CD4-positive, alpha-beta T cell (primary cell): ENCODE results near the gene RAD21L1. TPM values are rescaled to one million over a fixed set of nuclear protein-coding genes. Genes with fewer than 3 reads are reported as not detected.

Experiments
- ATAC-seq: fragments of 200-7000 bp; cut with Tn5 transposase; one replicate; pipeline ENCODE4 v1.10.0; 2022; ENCODE audit warnings: mild to moderate bottlenecking; ENCODE audit not compliant: poor library complexity
- CTCF ChIA-PET: fragments of 350-600 bp; sonication (Branson Sonifier 250); formaldehyde crosslinking; loops from one replicate; lab custom pipeline; 2021; ENCODE audit warnings: antibody characterized with exemption, inconsistent platforms; lab: Charles Lee
- POLR2A ChIA-PET: fragments of 350-600 bp; sonication (Branson Sonifier 250); formaldehyde crosslinking; loops from one replicate; lab custom pipeline; 2021; ENCODE audit warnings: antibody characterized with exemption, inconsistent platforms; lab: Charles Lee
- DNase-seq, 14 experiments: peaks; one replicate each; pipeline ENCODE4 v3.0.0-alpha.2; 2013 to 2020; ENCODE audit warnings: mixed read lengths in 2 of 14
- H3K27ac ChIP-seq, 2 donors: one replicate each; pipeline versions ENCODE4 v1.5.1 to v1.7.0; 2013; ENCODE audit warnings: low read length in 2 of 2, low read depth in 1 of 2, mild to moderate bottlenecking in 1 of 2
- H3K27me3 ChIP-seq, 2 experiments: 1 replicate in 1 of 2; 2 replicates in 1 of 2; pipeline versions ENCODE4 v1.6.1 to v1.7.0; 2013; ENCODE audit warnings: low read length in 2 of 2, control low read depth in 1 of 2, mild to moderate bottlenecking in 1 of 2, moderate library complexity in 1 of 2; ENCODE audit not compliant: insufficient read depth in 2 of 2, control insufficient read depth in 1 of 2
- H3K36me3 ChIP-seq: one replicate; pipeline ENCODE4 v1.6.1; 2013; ENCODE audit warnings: low read length, control low read depth; ENCODE audit not compliant: insufficient read depth
- H3K4me1 ChIP-seq: one replicate; pipeline ENCODE4 v1.6.1; 2013; ENCODE audit warnings: low read length, control low read depth; ENCODE audit not compliant: insufficient read depth
- H3K4me3 ChIP-seq: one replicate; pipeline ENCODE4 v1.5.1; 2013; ENCODE audit warnings: mild to moderate bottlenecking, low read length, moderate library complexity
- H3K9me3 ChIP-seq, 2 experiments: 1 replicate in 1 of 2; 2 replicates in 1 of 2; pipeline versions ENCODE4 v1.6.1 to v1.7.0; 2013; ENCODE audit warnings: low read length in 2 of 2, mild to moderate bottlenecking in 2 of 2, control low read depth in 1 of 2, moderate library complexity in 1 of 2; ENCODE audit not compliant: control insufficient read depth in 1 of 2, insufficient read depth in 1 of 2
- H3K27ac Mint-ChIP-seq: one replicate; pipeline ENCODE4 v1.8.0; 2020; ENCODE audit warnings: mixed read lengths
- H3K27me3 Mint-ChIP-seq: one replicate; pipeline ENCODE4 v1.8.0; 2021; ENCODE audit warnings: mixed read lengths
- H3K36me3 Mint-ChIP-seq: one replicate; pipeline ENCODE4 v1.8.0; 2021; ENCODE audit warnings: low read depth, mixed read lengths
- H3K4me1 Mint-ChIP-seq: one replicate; pipeline ENCODE4 v1.8.0; 2021; ENCODE audit warnings: low read depth, mixed read lengths
- H3K4me3 Mint-ChIP-seq: one replicate; pipeline ENCODE4 v1.8.0; 2020; ENCODE audit warnings: mild to moderate bottlenecking, mixed read lengths
- H3K9me3 Mint-ChIP-seq: one replicate; pipeline ENCODE4 v1.8.0; 2020; ENCODE audit warnings: mixed read lengths
- CTCF ChIP-seq: fragments of 200-600 bp; IDR thresholded peaks from one replicate; pipeline ENCODE4 v1.8.0; 2022; ENCODE audit warnings: antibody characterized with exemption, mild to moderate bottlenecking
- intact Hi-C, 2 experiments: fragments of 100-400 bp; cut with DNase I in 1 of 2; cut with micrococcal nuclease in 1 of 2; formaldehyde crosslinking; loops; one replicate each; pipeline versions ENCODE4 v1.15.1 to v1.9.0; 2023 to 2025; cut with DNase I, micrococcal nuclease
- total RNA-seq, 174 experiments: library from RNA in 2 of 174; stranded (reverse) in 2 of 174; gene quantifications; one replicate each; pipeline ENCODE4 v1.2.3 and lab custom pipeline; 2021 to 2026

RAD21L1 gene
- total RNA-seq, 2 experiments from 2014 or later: 0.58 TPM; not detected in 1

GRCh38 chr20:1301031-1301529 lies 75.2 kb downstream of the RAD21L1 start:
- H3K4me1 Mint-ChIP-seq: peaks cover 27% of the 10 kb centered on the region
- intact Hi-C loops: no loop called here

GRCh38 chr20:1302685-1303541 lies 77.1 kb downstream of the RAD21L1 start:
- intact Hi-C loops: no loop called here
- Histone ChIP-seq H3K4me1 (peaks cover 20% of the 10 kb centered on the region), H3K27ac (no peak overlapping the region), H3K36me3 (peaks cover 19% of the 10 kb centered on the region), H3K9me3 (no peaks in the 10 kb centered on the region), H3K4me3 (no peak overlapping the region), H3K27me3 (no peaks in the 10 kb centered on the region)
- Mint-ChIP-seq H3K4me3 (no peak overlapping the region), H3K4me1 (peaks cover 27% of the 10 kb centered on the region), H3K36me3 (peaks cover 51% of the 10 kb centered on the region), H3K27me3 (no peaks in the 10 kb centered on the region), H3K27ac (no peak overlapping the region), H3K9me3 (no peaks in the 10 kb centered on the region)
- DNase-seq (no peak), ATAC-seq (no peak)
- ChIA-PET POLR2A (no interaction called here), CTCF (no interaction called here)
- TF ChIP-seq CTCF: no peak

More at GRCh38 chr20:1301031-1301529, 75.2 kb downstream of the RAD21L1 start:
- TF ChIP-seq CTCF: no peak
- H3K27me3 ChIP-seq: no peaks in the 10 kb centered on the region
- H3K9me3 ChIP-seq: no peaks in the 10 kb centered on the region
- peak; percentile 89 for ATAC-seq
- peaks cover 21% of the 10 kb centered on the region for H3K36me3 ChIP-seq
- H3K4me3 ChIP-seq: no peak overlapping the region
- Mint-ChIP-seq H3K27me3 (no peaks in the 10 kb centered on the region), H3K9me3 (no peaks in the 10 kb centered on the region), H3K4me3 (peak overlapping the region; percentile 57), H3K36me3 (peaks cover 55% of the 10 kb centered on the region), H3K27ac (peak overlapping the region; percentile 81)
- CTCF ChIA-PET: interaction anchor here (0.8 to 1.1 kb wide), 2 partner anchors 15 to 192 kb away, joined by 3 to 4 read pairs; no protein-coding TSS in a partner anchor
- peak; percentile 21 to 76 (median 52) for DNase-seq
- H3K4me1 ChIP-seq: peaks cover 20% of the 10 kb centered on the region
- POLR2A ChIA-PET: interaction anchor here (0.5 to 1.7 kb wide), 6 partner anchors 14 to 492 kb away, joined by 3 to 11 read pairs (median 4); partner anchors contain the start of gene RAD21L1
- H3K27ac ChIP-seq: peak overlapping the region; percentile 25 to 42

GRCh38 chr20:1304710-1305515 lies 79.1 kb downstream of the RAD21L1 start:
- Mint-ChIP-seq H3K36me3 (peaks cover 43% of the 10 kb centered on the region), H3K9me3 (no peaks in the 10 kb centered on the region), H3K4me3 (no peak overlapping the region), H3K27ac (no peak overlapping the region), H3K27me3 (no peaks in the 10 kb centered on the region), H3K4me1 (peaks cover 20% of the 10 kb centered on the region)
- Histone ChIP-seq H3K4me3 (no peak overlapping the region), H3K36me3 (peaks cover 14% of the 10 kb centered on the region), H3K4me1 (peaks cover 15% of the 10 kb centered on the region), H3K27ac (no peak overlapping the region), H3K27me3 (no peaks in the 10 kb centered on the region), H3K9me3 (no peaks in the 10 kb centered on the region)
- DNase-seq (no peak), ATAC-seq (no peak)
- TF ChIP-seq CTCF: no peak
- ChIA-PET CTCF (no interaction called here), POLR2A (interaction anchor here (0.6 kb wide), 1 partner anchor 546 kb away, joined by 4 read pairs; no protein-coding TSS in a partner anchor)
- intact Hi-C loops: no loop called here
